Activated naive CD8-positive, alpha-beta T cell treated with anti-CD3 and anti-CD28 coated beads, Interleukin-2, amount 50 U/mL, for 16 hours (primary cell): Measurements from ENCODE around the gene MYOM1.
A peak's percentile ranks its signal among the peaks of the same experiment; 100 is the strongest.

Source experiments
- DNase-seq: peaks from one replicate; pipeline ENCODE4 v3.0.0-alpha.2; 2020; ENCODE audit warnings: low read depth, low spot score

MYOM1 gene

GRCh38 chr18:3250237-3251107, 30.7 kb upstream of the MYOM1 start:
- no peak for DNase-seq

GRCh38 chr18:3248658-3249359, 29.0 kb upstream of the MYOM1 start:
- DNase-seq: no peak

GRCh38 chr18:3248062-3248657, 28.4 kb upstream of the MYOM1 start:
- no peak for DNase-seq

DNA sequence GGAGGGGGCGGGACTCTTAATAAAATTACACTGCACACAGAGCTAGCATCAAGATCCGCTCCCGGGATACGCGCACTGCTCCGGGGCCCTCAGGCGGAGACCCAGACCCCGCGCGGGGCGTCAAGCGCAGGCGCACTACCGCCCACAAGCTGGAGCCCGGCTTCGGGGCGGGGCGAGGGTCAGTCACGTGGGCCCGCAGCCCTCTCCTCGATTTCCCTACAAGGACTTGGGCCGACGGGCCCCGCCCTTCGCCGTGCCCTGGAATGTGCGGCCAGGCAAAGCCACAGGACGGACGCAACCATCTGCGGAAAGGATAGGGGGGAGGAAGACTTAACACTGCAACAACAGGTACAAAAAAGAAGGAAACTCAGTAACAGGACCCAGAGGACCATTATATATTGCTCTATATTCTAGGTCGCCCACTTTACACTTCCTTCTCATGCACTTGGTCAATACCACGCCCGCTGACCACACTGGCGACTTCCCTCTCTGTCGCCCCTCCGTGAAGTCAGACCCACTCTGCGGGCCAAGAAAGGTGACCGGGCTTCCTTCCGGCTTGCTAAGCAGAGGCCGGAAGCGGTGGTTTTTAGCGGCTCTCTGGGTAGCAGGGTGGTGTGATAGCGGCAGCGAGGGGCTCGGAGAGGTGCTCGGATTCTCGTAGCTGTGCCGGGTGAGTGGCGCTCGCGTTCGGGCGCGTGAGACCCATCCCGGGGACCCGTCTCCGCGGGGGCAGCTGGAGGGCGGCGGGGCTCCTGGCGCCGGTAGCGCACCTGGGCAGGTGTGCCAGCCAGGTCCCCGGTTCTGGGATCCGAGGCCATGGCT, 27.7 kb upstream of the MYOM1 start, which contains the start of gene MYL12A:
Gene MYL12A, plus strand, starts transcription at position 562 of the 822 bp plus-strand sequence. CDS start 5,447 bp downstream, outside the sequence.
- DNase-seq: peak; percentile 86

DNA sequence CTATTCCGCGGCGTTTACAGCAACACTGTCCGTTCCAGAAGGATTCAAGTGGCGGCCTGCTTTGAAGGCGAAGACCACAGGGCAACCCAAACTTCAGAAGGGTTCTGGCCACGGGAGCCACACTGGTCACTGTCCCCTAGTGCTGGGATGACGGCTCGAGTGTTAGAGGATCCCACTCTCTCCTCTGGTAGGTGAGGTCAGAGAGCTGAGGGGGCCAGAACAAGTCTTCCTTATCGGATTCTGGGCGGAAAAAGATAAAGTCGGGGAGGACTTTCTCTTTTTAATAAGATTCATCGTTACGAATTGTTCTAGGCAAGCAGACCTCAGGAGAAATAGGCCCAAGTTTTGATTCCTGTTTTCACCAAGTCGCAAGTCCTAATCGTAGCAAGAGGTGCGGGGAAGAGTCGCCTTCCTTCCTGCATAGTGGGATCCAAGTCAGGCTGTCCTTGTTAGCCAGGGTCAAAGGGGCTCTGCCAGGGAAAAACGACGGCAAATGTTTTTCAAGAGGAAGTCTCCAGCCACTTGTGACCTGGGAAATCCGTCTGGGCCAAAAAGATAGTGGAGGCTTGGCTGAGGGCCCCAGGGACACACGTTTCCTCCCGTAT, 27.0 kb upstream of the MYOM1 start:
- no peak for DNase-seq

DNA sequence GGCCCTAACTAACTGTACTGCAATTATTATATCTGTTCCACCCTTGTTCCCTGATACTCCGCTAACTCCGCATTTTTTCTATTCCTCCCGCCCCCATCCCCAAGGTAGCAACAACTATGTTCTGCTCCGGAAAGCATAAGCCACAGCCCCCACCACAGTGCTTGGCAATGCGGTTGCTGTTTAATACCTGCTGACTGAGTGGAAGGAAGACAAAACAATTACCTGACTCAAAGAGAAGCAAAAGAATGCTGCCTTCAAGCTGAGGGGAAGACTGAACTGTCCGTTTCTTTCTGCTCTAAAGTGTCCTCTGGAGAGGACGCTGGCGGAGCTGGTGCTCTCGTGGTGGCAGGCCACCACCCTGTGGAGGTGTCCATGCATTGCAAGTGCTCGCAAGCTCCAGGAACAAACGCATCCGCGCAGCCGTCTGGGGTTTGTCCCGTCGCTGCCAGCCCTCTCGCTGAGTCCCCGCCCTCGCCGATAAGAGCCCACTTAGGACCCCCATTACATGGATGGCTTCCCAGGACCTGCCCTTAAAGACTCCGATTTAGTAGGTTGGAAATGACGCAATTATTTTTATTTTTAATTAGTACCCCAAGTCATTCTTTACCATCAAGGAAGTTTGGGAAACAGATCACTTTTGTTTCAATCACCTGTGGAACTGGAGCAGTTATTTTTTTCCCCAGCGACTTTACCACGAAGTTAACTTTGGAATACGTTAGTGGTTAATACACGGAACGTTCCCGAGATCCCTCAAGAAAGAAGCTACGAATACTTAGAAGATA, 26.3 kb upstream of the MYOM1 start:
- peak; percentile 67 for DNase-seq

- DNase-seq: no peak
Observed at GRCh38 chr18:3245185-3245564, 25.4 kb upstream of the MYOM1 start.

DNA sequence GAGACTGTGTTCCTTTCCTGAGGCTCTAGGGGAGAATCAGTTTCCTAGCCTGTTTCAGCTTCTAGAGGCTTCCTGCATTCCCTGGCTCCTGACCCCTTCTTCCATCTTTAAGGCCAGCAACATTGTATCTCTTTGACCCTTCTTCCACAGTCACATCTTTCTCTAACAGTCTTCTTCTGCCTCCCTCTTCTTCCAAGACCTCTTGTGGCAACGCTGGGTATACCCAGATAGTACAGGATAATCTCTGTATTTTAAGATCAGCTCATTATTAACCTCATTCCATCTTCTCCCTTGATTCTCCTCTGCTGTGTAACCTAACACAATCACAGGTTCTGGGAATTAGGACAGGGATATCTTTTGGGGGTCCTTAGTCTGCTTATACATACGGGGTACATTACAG, 19.0 kb upstream of the MYOM1 start:
- DNase-seq: no peak

- no peak for DNase-seq
Observed at GRCh38 chr18:3236470-3236869, 16.7 kb upstream of the MYOM1 start.

DNA sequence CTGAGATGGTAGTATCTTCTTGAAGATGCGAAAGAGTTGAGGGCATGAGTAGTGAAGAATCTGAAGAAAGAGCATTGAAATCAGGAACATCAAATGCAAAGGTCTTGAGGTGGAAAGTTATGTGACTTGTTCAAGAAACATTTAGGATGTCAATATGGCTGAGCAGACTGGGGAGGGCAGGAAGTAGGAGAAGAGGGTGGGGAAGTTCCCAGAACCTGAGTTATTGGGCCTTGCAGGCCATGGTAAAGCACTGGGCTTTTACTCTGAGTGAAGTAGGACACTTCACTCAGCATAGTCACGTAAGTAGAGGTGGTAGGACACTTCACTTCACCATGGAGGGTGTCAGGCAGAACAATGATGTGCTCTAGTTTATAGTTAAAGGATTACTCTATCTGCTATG, 16.1 kb upstream of the MYOM1 start:
- no peak for DNase-seq

DNA sequence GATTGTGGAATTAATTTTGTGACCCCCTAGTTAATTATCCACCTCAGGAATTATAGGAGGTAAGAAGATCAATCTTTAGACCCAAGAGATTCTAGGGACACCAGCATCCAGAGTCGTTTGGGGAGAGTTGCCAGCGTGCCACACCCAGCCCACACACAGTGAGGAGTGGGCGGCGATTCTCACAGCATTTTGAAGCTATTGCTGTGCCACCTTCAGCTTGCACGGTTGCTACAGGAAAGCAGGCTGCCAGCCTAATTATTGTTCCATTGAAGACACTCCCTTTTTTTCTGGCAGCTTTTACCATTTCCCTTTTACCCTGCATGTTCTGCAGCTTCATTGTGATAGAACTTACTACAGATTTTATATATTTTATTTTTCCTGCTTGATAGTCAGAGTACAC, 14.7 kb upstream of the MYOM1 start:
- DNase-seq: no peak

DNA sequence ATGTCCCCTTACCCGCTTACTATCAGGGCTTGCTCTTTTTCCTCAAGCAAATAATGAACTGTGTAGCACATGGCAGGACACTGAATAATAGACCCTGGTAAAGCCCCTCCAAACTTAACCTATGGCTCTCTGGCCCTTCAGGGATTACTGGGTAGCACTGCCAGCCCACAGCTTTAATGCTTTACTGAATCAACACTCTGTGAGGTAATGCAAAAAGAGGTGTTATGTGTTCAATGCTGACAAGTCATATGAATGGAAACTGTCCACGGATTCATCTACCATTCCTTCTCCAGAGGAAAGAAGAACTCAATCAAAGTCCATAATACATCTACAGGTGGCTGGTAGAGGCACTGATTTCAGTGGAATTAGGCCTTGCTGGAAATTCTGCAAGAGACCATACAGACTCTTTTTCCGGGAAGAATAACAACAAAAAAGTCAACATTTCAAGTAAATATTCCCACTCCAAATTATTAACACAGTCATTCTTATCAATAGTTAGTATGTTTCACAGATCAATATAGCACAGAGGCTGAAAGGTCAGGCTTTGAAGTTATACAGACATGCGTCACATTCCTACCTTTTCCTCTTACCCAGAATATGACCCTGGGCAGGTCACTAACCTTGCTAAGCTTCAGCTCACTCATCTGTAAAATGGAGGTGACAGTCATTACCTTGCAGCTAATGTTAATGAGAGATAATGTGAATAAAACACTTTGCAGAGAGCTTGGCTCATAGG, 13.8 kb upstream of the MYOM1 start:
- DNase-seq: no peak

- DNase-seq: no peak
Observed at GRCh38 chr18:3233004-3233403, 13.2 kb upstream of the MYOM1 start.

GRCh38 chr18:3230401-3231334, 10.9 kb upstream of the MYOM1 start:
- DNase-seq: no peak

GRCh38 chr18:3226048-3226447, 6.3 kb upstream of the MYOM1 start:
- no peak for DNase-seq

GRCh38 chr18:3225588-3225987, 5.8 kb upstream of the MYOM1 start:
- no peak for DNase-seq

GRCh38 chr18:3224223-3224622, 4.5 kb upstream of the MYOM1 start:
- DNase-seq: no peak

DNA sequence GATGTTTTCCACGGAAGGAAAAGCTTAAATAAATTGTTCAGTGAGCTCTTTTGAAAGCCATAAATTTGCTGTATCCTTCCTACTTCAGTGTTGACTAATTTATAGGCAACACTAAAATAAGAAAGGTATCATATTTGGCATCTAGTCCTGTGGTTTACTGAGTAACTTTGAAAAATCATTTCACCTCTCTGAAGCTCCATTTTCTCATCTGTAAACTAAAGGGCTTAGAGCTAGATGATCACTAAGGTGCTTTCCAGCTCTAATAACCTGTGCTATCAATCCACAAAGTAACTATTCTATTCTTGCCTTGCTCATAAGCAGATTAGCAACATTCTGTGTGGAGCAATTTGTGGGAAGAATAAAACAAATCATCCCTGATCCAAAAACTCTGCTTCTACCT, 3.6 kb upstream of the MYOM1 start:
- DNase-seq: no peak

DNA sequence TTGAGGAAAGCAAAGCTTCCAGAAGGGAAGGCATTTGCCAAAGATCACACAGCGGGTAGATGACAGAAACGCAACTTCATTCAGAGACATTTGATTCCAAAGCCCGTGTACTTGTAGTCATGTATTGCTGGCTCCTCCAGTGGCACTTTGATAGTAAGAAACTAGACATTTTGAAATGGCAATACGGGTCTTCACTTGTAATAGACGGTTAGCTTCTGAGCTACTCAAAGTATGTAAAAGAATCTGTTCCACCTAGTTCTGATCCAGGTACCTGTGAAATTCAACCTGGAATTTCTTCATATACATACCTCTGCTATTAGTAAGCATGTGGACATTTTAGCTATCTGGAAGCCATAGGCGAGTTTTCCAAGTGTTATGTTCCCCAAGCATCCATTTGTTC, 1.7 kb upstream of the MYOM1 start:
- DNase-seq: no peak
